HG03378 (cell line): ENCODE data around the gene PRDM15.
A peak's percentile ranks its signal among the peaks of the same experiment; 100 is the strongest.

Experiments
- ATAC-seq: cut with Tn5 transposase; IDR thresholded peaks from one replicate; pipeline ENCODE4 v1.9.1; 2021; ENCODE audit warnings: mild to moderate bottlenecking, moderate library complexity; ENCODE audit not compliant: unreplicated experiment

PRDM15 gene

DNA sequence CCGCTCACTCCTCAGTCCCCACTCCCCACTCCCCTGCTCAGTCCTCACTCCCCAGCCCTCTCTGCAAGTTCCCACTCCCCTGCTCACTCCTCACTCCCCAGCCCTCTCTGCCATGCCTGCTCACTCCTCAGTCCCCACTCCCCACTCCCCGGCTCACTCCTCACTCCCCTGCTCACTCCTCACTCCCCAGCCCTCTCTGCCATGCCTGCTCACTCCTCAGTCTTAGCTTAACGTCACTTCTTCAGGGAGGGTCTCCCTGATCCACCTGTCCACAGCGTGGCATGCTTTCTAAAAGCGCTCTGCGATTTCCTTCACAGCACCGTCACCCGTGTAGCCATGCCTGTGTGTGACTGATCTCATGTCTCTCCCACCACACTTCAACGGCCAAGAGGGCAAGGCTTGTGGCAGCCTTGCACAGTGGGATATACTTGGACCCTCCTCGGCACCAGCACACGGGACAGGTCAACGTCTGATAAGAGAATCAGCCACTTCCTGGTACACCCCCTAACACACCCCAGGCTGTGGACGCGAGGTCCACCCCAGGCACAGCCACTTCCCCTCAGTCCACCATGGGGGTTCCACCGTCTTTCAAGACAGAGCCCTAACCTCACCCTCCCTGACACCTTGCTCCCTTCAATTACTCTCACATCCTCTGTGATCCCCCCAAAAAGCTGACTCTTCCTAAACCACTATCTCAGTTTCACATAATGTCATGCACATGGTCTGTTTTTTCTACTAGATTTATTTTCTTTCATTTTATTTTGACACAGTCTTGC is 14.0 kb downstream of the PRDM15 start:
- peak; percentile 65 for ATAC-seq

DNA sequence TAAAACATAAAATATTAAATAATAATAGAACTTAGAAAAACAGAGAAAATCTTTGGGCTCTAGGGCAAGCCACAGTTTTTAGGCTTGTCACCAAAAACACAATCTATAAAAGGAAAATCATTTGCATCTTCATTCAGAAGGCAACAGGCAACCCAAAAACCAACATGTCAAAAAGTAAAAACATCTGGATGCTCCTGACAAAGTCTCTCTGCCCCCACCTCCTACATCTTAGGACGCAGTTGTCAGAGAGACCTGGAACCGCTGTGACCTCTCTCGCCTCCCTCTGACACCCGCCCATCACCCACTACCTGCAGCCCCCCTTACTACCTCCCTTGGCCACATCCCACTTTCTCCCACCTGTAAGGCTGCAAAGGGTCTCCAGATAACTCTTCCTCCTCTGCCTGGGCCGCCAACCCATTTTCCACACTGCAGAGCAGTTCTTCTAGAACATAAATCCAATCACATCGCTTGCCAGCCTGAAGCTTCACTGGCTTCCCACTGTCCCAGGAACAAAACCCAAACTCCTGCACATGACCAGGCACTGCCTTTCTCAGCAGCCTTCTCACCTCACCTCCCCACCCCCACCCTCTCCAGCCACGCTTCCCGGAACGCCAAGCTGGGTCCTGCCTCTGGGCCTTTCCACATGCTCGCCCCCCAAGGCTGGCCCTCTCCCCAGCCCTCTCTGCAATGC is 14.7 kb downstream of the PRDM15 start:
- ATAC-seq: no peak

DNA sequence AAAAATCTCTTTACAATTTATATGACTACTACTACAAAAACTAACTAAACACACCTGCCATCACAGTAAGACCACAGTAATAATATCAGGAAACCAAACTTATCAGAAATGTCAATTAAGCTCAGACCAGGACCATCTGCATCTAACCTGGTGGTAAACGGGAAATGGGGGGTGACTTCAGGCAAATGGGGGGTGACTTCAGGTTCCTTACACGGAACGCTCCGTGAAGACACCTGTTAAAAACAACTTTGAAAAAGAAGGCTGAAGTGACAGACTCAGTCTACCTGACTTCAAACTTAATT is 15.8 kb downstream of the PRDM15 start:
- no peak for ATAC-seq

DNA sequence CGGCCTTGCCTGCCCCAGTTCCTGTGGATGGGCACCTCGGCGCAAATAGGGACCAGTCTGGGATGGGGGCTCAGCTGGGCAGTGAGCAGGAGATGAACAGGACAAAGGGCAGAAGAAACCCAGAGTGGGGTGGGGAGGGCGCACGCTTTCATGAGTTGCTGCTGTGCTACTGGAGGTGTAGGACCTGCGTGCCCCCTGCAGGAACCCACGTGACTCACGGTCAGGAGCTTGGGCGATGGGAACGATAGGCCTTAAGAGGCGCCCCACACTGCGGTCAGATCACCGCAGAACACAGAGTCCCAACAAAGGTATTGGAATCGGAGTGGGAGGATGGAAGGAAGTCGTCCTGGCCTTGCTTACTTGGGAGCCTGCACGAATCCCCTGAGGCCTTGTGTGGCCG is 17.2 kb downstream of the PRDM15 start:
- ATAC-seq: no peak

DNA sequence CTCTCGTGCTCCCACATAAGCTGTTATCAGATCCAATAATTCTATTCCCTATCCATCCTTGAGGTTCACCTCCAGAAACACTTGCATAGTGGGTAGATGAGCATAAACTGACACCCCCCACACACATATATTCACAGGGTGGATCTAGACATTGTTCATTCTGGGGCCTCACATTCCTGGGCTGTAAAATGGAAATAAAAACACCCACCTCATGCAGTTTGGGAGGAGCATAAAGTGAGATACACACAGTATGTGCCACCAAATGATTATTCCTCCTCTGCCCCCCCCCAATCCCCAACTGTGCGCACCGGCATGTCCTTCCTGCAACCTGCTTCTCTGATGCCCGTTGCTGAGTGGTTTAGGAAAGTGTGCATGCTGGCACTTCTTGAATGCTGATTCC is 17.9 kb downstream of the PRDM15 start:
- no peak for ATAC-seq

- no peak for ATAC-seq
Observed at GRCh38 chr21:41859297-41859980, 19.7 kb downstream of the PRDM15 start.

DNA sequence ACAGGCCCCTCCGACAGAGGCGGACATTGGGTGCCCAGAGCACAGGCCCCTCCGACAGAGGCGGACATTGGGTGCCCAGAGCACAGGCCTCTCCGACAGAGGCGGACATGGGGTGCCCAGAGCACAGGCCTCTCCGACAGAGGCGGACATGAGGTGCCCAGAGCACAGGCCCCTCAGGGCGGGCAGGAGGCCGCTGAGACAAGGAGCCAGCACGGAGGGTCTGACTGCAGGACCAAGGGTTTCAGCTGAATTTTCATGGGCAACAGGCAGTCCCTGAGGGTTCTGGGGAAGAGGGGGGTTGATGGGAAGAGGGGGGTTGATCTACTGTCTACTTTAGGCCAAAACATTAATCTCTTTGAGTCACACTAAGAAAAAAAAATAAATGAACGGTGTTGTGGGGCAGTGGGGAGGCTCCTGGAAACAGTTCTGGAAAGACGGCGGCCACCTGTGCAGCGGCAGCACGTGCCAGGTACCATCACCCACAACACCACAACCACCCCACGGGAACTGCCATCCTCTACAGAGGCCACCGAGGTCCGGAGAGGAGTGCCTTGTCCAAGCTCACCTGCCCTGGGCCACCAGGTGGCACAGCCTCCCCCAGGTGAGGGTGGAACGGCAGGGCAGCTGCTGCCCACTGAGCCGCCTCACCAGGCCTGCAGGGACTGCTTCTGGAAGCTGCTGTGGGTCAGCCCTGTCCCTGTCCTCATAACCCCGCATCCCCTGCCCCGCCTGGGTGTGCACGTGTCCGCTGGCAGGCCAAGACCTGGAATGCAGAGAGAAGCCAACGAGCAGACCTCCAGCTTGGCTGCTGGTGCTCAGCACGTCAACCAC is 20.5 kb downstream of the PRDM15 start:
- no peak for ATAC-seq

GRCh38 chr21:41857771-41858300 is 21.3 kb downstream of the PRDM15 start:
- no peak for ATAC-seq

GRCh38 chr21:41856572-41856971 is 22.6 kb downstream of the PRDM15 start:
- no peak for ATAC-seq

DNA sequence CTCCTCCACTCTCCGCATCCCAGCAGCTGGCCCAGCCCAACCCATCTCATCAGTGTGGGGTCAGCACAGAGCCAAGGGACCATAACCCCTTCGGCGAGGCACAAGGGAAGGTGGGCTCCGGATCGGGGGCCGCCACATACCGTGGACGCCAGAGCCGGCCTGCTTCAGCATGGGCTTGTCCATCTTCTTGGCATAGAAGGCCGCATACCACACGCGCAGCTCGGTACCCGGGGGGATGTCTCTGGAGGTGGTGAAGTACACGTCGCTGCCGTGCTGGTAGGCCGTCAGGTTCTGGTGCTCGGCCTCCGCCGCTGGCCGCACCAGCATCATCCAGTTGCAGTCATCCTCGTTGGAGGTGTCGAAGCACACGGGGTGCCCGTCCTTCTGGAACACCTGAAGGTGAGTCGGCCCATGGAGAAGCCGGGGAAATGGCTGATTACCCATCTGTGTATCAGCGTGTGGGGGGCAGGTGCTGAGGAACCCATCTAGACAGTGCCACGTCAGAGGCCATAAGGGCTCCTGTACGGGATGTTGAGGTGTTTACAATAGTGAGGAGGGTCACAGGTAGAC is 24.6 kb downstream of the PRDM15 start:
- no peak for ATAC-seq

DNA sequence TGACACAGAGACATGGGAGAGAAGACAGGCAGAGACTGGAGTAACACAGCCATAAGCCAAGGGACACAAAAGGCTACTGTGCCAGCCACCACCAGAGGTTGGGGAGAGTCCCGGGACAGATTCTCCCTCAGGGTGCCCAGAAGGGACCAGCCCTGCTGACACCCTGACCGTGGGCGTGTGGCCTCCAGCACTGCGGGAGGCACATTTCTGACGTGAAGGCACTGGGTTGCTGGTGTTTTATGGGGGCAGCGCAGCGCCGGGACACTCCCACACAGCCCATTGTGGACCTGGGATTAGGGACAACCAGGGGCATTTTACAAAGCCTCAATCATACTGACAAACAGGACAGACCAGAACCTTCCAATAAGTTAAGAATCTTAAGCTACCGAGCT is 26.2 kb downstream of the PRDM15 start:
- no peak for ATAC-seq

GRCh38 chr21:41852151-41852928 is 26.8 kb downstream of the PRDM15 start:
- ATAC-seq: no peak

- ATAC-seq: no peak
Observed at GRCh38 chr21:41851090-41851790, 27.9 kb downstream of the PRDM15 start.

- no peak for ATAC-seq
Observed at GRCh38 chr21:41850085-41850484, 29.1 kb downstream of the PRDM15 start.

DNA sequence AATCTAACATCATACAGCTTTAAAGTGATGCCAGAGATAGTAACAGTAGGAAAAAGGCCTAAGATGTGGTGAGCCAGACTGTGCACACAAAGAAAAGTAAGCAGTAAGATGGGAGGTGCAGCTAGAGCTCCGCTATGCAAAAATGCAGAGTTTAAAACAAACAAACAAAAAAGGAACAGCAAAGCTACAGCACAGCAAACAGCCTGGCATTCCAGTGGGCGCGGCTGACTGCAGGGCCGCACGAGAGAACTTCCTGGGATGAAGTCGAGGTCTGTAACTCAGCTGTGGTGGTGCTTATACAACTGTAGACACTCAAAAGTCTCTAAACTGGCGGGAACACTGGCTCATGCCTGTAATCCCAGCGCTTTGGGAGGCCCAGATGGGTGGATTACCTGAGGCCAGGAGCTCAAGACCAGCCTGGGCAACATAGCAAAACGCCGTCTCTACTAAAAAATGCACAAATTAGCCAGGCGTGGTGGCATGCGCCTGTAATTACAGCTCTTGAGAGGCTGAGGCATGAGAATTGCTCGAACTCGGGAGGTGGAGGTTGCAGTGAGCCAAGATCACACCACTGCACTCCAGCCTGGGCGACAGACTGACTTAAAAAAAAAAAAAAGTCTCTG is 30.1 kb downstream of the PRDM15 start:
- no peak for ATAC-seq

GRCh38 chr21:41848533-41848932 is 30.6 kb downstream of the PRDM15 start:
- no peak for ATAC-seq

GRCh38 chr21:41847066-41847804 is 31.9 kb downstream of the PRDM15 start:
- ATAC-seq: no peak

DNA sequence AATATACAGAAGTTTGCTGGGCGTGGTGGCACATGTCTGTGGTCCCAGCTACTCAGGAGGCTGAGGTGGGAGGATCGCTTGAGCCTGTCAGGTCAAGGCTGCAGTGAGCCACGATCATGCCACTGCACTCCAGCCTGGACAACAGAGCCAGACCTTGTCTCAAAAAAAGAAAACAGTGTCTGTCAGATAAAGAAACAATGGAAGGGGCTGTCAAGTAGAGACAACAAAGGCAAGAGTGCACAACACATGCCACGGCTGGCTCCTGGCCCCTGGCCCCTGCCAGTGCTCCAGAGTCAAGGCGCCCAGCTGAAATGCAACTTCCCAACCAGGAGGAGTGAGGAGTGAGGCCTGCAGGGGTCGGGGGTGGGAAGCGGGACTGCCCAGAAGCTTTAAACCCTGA is 32.6 kb downstream of the PRDM15 start:
- no peak for ATAC-seq
